ENCODE results near the gene GPBP1L1. TPM values are rescaled to one million over a fixed set of nuclear protein-coding genes. Genes with fewer than 3 reads are reported as not detected.
A peak's percentile ranks its signal among the peaks of the same experiment; 100 is the strongest.
"Not testable (repeated sequence)": the region's sequence is repeated elsewhere in the genome, so short reads cannot be mapped to it uniquely, and the experiment has no call there.

GPBP1L1 gene, protein sequence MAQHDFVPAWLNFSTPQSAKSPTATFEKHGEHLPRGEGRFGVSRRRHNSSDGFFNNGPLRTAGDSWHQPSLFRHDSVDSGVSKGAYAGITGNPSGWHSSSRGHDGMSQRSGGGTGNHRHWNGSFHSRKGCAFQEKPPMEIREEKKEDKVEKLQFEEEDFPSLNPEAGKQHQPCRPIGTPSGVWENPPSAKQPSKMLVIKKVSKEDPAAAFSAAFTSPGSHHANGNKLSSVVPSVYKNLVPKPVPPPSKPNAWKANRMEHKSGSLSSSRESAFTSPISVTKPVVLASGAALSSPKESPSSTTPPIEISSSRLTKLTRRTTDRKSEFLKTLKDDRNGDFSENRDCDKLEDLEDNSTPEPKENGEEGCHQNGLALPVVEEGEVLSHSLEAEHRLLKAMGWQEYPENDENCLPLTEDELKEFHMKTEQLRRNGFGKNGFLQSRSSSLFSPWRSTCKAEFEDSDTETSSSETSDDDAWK
- total RNA-seq = 104 to 122 TPM (median 114 TPM) in 3 replicates

DNA sequence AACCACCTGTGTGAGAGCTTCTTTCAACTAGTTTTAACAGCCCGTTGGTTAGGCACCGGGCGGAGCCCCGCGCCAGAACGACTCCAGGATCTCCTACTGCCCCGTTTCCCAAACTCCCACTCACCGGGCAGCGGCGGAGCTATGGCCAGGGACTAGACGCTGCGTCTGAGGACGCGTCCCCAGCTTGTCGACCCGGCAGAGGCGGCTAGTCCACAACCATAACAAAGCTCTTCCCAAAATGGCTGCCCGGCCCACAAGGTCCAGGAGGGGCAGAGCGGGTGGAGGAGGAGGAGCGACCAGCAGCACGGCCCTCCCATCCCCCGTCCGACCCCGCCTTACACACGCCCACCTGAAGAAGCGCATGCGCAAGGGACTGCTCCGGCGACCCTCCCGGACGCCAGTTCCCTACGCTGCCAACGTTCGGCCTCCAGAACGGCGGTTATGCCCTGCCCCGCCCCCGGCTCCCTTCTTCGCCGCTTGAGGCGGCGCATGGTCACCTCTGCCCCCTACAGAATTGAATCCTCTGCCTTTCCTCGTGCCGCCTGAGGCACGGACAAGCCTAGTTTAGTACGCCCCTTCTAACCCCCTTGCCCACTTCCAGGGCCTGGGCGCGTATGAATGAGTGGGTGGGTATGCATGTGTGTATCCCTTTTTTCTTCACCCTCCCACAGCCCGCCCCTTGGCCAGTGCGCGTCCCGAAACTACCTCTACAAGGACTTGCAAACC is at the start of gene GPBP1L1:
Gene GPBP1L1 (minus strand): TSS at position 246 of the 726 bp plus-strand sequence. CDS start 27,446 bp downstream, outside the sequence.
- Mint-ChIP-seq H3K27ac (peak within 1 kb of the TSS; percentile 100), H3K27me3 (ENCODE audit: low read depth) (no peaks in the 10 kb centered on the region), H3K36me3 (peaks cover 3% of the 10 kb centered on the region), H3K4me1 (peaks cover 32% of the 10 kb centered on the region), H3K4me3 (peak within 1 kb of the TSS; percentile 98), H3K9me3 (no peaks in the 10 kb centered on the region)
- DNase-seq (ENCODE audit: low spot score in 2 of 2, unreplicated experiment in 2 of 2) = peak; percentile 94 to 98
- TF ChIP-seq, protein P1, sequence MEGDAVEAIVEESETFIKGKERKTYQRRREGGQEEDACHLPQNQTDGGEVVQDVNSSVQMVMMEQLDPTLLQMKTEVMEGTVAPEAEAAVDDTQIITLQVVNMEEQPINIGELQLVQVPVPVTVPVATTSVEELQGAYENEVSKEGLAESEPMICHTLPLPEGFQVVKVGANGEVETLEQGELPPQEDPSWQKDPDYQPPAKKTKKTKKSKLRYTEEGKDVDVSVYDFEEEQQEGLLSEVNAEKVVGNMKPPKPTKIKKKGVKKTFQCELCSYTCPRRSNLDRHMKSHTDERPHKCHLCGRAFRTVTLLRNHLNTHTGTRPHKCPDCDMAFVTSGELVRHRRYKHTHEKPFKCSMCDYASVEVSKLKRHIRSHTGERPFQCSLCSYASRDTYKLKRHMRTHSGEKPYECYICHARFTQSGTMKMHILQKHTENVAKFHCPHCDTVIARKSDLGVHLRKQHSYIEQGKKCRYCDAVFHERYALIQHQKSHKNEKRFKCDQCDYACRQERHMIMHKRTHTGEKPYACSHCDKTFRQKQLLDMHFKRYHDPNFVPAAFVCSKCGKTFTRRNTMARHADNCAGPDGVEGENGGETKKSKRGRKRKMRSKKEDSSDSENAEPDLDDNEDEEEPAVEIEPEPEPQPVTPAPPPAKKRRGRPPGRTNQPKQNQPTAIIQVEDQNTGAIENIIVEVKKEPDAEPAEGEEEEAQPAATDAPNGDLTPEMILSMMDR (IDR thresholded peaks at IDR 0.05; ENCODE audit: unreplicated experiment) = no peak

DNA sequence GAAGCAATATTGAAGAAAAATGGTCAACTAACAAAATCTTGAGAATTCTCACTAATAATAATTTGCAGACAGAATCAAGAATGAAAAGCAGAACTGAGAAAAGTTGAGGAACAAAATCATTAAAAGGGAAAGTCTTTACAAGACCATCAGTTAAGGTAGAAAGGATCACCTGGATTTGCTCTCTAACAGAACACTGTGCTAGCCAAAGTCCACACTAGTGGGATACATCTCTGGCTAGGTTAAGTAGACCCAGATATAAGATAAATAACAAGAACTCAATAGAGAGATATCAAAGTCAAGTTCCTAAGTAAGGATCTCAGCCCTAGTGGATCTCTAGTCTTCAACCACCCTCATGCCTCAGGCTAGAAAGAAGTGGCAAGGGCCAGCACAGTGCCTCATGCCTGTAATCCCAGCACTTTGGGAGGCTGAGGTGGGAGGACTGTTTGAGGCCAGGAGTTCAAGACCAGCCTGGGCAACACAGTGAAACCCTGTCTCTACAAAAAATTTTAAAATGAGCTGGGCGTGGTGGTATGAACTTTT is 44.5 kb upstream of the GPBP1L1 start:
- Mint-ChIP-seq H3K27me3 (ENCODE audit: low read depth) (no peaks in the 10 kb centered on the region), H3K36me3 (peaks cover 8% of the 10 kb centered on the region), H3K4me1 (peaks cover 16% of the 10 kb centered on the region), H3K27ac (peak overlapping the region; percentile 76), H3K9me3 (no peaks in the 10 kb centered on the region), H3K4me3 (no peak overlapping the region)
- TF ChIP-seq, protein P1 (IDR thresholded peaks at IDR 0.05; ENCODE audit: unreplicated experiment) = no peak
- no peak for DNase-seq (ENCODE audit: low spot score in 2 of 2, unreplicated experiment in 2 of 2)

DNA sequence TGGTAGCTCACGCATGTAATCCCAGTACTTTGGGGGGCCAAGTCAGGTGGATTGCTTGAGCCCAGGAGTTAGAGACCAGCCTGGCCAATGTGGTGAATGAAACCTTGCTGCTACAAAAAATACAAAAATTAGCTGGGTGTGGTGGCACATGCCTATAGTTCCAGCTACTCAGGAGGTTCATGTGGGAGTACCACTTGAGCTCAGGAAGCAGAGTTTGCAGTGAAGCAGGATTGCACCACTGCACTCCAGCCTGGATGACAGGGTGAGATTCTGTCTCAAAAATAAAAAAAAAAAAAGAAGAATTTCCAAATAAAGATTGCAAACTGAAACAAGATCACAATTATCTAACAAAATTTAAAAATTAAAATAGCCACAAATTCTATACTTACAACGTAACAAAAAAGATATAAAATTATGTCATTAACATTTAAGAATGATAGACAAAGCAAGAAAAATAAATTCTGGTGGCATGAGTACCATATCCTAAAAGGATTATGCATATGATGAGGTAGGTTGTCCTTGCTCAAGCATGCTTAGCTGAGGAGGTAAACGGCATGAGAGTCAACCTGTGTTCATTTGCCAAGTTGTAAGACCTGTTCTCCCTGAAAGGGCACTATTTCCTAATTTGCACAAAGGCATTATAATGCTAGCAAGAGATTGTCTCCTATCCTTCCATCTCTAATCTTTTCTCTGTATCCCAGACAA is 43.9 kb upstream of the GPBP1L1 start:
- Mint-ChIP-seq H3K4me1 (peaks cover 16% of the 10 kb centered on the region), H3K27ac (peak overlapping the region; percentile 76), H3K27me3 (ENCODE audit: low read depth) (no peaks in the 10 kb centered on the region), H3K9me3 (no peaks in the 10 kb centered on the region), H3K36me3 (peaks cover 8% of the 10 kb centered on the region), H3K4me3 (no peak overlapping the region)
- DNase-seq (ENCODE audit: low spot score in 2 of 2, unreplicated experiment in 2 of 2) = no peak
- TF ChIP-seq, protein P1 (IDR thresholded peaks at IDR 0.05; ENCODE audit: unreplicated experiment) = no peak

DNA sequence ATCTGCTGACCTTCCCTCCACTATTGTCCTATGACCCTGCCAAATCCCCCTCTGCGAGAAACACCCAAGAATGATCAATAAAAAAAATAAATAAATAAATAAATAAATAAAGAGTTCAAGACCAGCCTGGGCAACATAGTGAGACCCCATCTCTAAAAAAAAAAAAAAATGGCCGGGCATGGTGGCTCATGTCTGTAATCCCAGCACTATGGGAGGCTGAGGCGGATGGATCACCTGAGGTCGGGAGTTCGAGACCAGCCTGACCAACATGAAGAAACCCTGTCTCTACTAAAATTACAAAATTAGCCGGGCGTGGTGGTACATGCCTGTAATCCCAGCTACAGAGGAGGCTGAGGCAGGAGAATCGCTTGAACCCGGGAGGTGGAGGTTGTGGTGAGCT is 39.7 kb upstream of the GPBP1L1 start:
- H3K9me3 Mint-ChIP-seq; H3K36me3 Mint-ChIP-seq; H3K27me3 Mint-ChIP-seq (ENCODE audit: low read depth); H3K27ac Mint-ChIP-seq; H3K4me1 Mint-ChIP-seq; H3K4me3 Mint-ChIP-seq; DNase-seq (ENCODE audit: low spot score in 2 of 2, unreplicated experiment in 2 of 2): not testable (repeated sequence)

DNA sequence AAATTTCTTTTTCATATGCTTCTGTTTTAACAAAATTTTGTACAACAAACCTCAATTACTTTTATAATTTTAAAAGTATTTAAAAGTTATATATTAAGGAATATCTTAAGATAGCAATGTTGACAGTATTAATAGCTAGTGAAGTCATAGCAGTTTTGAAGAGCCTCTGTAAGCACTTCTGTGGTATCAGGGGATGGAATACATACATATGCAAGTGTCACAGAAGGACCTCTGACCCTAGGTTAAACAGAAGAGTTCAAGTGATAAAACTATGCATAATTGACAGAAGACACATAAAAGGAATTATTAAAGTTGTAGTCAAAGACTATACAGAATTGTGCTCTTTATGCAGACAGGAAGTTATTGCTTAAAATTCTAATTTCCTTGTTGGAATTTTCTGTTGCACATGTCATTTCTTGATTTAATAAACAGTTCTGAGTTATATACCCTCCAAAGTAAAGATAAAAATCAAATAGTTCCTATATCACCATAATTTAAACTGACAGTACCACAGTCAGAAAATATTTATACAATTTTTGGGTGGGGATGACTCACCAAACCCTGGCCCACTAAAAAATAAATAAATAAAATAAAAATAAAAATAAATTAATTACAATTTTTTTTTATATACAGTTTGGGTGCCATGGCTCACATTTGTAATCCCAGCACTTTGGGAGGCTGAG is 37.1 kb upstream of the GPBP1L1 start:
- peaks cover 8% of the 10 kb centered on the region for H3K36me3 Mint-ChIP-seq
- H3K27ac Mint-ChIP-seq = no peak overlapping the region
- no peak overlapping the region for H3K4me3 Mint-ChIP-seq
- TF ChIP-seq, protein P1 (IDR thresholded peaks at IDR 0.05; ENCODE audit: unreplicated experiment) = no peak
- H3K27me3 Mint-ChIP-seq (ENCODE audit: low read depth) = no peaks in the 10 kb centered on the region
- H3K9me3 Mint-ChIP-seq = peaks cover 3% of the 10 kb centered on the region
- no peaks in the 10 kb centered on the region for H3K4me1 Mint-ChIP-seq
- DNase-seq (ENCODE audit: low spot score in 2 of 2, unreplicated experiment in 2 of 2) = no peak
